Measurements from ENCODE around the gene TMED8.
"Not testable (repeated sequence)": the region's sequence is repeated elsewhere in the genome, so short reads cannot be mapped to it uniquely, and the experiment has no call there.

TMED8 gene

DNA sequence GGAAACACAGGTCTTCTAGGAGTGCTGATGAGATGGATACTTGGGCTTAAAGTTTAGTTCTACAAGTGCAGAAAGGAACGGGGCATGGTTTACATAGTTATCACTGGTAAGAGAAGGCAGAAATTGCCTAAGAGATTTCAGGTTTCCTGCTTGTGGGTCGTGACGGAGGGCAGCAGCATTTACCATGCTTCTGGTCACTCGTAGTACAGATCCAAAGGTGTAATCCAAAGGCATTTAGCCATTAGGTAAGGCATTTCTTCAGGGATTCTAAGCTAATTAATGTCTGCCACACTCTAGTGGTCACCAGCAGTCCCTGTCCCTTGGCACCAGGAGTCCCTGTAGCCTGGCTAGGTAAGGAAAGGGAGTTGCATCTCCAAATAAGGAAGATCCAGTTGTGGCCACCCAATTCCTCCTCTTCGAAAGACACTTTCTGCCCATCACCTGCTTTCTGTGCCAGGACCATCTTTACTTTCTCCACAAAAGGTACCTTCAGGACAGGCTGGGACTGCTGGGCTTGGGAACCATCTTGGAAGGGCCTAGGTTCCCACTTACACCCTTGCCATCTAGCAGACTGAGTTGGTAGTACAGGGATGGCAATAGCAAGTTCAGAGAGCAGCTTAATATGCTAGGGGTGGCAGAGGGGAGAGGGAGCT lies 54.5 kb downstream of the TMED8 start:
- no peak for DNase-seq (ENCODE audit: low read depth)

DNA sequence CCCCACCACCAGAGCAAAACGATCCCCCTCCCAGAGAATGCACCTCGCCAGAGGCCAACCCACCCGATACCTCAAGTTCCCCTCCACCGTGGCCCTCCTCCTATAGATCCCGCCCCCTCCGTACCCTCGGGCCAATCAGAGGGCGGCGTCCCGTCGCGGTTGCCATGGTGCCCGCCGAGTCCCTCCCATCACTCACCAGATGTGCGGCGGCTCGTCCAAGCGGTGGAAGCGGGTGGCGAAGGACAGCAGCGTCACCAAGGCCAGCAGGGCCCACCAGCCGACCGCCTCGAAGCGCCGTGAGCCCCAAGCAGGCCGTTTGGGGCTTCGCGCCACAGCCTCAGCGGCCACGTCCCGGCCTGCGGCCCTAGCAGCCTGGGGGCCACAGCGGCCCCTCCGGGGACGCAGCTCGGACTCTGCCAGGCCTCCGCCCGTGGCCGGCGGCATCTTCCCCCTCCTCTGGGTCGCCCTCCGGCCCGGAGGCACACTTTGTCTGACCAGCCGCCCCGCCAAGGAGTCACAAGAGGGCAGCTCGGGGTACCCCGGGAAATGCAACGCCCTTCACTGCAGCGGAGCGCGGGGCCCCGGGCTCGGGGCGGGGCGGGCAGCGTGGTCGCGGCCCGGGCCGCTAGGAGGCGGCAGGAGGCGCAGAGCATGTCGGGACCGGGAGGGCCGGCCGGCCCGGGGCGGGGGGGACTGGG lies 56.5 kb downstream of the TMED8 start, which contains the start of gene POMT2:
Gene POMT2, minus strand, starts transcription at position 646 of the 698 bp plus-strand sequence. Its CDS starts 202 bp downstream, at position 444.
- peak; percentile 85 for DNase-seq (ENCODE audit: low read depth)

DNA sequence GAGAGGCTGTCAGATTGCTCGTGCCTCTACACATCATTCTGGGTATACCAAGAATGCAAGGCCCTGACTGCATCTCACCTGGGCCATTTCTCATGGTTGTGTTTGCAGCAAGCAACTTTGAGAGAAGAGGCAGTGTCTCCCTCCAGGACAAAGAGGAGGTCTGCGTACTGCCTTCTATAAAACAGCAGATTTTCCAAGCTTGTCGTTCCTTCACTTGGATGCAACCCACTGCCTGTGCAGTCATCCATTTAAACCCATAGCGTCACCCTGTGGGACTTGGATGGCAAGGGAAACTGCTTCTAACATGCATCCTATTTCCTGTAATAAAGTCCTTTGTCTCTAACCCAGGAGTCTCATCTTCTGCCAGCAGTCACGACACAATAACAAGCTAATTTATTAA lies 57.5 kb downstream of the TMED8 start:
- no peak for DNase-seq (ENCODE audit: low read depth)

DNA sequence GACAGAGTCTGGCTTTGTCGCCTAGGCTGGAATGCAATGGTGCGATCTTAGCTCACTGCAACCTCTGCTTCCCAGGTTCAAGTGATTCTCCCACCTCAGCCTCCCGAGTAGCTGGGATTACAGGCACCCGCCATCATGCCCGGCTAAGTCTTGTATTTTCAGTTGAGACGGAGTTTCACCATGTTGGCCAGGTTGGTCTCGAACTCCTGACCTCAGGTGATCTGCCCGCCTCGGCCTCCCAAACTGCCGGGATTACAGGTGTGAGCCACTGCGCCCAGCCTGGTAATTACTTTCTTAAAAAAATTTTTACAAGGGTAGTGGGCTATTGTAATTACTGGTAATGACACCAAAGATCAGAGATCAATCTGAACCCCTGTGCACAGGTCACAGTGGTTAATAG lies 58.1 kb downstream of the TMED8 start:
- not testable (repeated sequence) for DNase-seq (ENCODE audit: low read depth)

DNA sequence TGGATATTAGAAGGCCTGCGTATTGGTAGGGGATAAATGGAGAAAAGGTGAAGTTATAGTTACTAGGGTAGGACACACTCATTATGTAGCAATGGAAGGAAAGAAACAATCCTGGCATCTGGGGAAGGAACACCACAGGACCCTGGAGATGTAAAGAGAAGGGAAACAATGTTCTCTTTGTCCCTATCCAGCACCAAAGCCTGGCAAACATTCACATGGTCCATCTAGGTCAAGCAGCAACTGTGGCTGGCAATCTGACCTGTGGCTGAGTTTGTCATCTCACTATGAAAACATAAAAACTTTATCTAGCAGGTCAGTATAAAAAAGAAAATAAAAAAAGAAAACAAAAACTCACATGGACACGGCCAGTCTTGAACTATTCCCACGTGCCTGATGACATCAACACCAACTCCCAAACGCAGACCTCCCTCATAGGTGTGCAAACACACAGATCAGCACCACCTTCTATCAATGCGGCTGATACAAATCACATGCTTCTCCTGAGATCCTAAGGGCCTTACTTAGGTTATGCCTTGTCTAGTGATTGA lies 58.8 kb downstream of the TMED8 start:
- no peak for DNase-seq (ENCODE audit: low read depth)

DNA sequence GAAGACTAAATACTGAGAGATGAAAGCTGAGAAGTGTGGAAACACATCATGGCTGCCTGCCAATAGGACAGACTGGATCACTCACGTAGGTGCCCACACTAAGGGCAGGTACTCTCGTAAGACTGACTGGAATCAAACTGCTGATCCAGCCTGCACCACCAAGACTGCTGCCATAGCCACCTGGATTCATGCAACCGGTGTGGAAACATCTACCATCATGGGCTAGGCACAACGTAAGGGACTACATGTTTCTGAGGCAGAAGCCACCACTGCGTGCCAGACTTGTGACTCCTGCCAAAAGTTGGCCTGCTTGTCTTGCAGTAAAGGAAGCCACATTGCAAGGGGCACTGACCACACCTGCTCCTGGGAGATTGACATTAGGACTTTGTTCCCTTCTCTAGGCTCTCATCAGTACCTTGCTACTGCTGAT lies 60.0 kb downstream of the TMED8 start:
- no peak for DNase-seq (ENCODE audit: low read depth)

DNA sequence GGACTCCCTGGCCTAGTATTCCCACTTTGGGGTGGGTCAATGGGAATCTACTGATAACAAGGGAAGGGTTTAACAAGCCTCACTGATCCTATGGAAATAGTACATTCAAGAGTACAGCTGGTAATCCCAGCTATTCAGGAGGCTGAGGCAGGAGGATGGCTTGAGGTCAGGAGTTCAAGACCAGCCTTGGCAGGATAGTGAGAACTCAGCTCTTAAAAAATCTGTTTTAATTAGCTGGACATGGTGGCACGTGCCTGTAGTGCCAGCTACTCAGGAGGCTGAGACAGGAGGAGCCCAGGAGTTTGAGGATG lies 60.7 kb downstream of the TMED8 start:
- no peak for DNase-seq (ENCODE audit: low read depth)

DNA sequence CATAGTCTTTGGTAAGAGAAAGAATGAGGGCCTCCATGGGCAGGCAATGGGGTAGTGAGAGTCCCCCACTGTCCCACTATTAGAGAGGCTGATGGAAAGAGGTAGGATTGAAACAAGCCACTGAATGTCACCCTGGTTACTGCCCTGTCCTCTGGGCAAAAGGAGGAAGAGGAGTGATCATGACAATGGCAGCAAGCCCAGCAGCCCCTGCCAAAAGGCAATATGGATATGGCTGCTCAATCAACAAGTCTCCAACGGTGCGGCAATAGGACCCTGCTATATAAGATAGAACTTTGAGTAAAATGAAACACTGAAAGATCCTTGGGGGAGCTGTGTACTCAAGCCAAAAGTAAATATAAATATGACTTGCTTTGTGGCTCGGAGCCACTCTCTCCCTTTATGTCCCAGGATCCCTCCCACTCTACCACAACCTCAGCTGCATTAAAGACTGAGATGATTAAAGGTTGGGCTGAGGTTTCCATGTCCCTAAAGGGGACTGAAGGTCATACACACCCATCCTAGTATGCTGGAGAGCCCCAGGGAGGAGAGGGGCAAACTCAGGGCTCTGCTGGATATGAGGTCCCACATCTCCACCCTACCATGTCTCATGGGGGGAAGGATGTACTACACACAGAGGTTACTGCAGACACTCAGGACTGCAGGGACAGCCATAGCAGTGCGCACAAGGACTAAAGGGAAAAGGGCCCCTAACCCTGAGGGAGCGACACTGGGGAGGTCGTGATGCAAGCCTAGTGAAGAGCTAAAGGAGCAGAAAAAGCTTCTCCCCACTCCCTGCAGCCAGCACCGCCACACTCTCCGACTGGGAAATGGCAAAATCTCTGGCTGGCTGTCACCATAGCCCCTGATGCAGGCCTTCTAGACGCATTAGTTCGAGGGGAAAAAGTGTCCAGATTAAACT lies 62.1 kb downstream of the TMED8 start:
- no peak for DNase-seq (ENCODE audit: low read depth)

DNA sequence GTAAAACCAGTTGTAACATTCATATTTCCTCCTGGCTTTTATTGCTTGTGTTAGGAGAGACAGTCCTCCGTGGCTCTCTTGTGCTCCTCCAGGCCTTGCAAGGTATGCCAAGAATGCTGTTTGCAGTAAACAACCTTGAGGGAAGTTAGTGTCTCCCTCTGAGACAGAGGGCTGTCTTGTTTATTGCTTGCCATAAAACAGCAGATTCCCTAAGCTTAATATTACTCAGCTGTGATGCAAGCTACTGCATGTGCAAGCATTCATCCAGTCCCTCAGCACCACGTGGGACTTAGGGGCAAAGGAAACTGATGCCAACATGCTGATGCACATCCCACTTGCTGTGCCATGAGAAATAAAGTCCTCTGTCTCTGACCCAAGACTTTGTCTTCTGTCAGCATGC lies 62.9 kb downstream of the TMED8 start:
- DNase-seq (ENCODE audit: low read depth) = no peak

DNA sequence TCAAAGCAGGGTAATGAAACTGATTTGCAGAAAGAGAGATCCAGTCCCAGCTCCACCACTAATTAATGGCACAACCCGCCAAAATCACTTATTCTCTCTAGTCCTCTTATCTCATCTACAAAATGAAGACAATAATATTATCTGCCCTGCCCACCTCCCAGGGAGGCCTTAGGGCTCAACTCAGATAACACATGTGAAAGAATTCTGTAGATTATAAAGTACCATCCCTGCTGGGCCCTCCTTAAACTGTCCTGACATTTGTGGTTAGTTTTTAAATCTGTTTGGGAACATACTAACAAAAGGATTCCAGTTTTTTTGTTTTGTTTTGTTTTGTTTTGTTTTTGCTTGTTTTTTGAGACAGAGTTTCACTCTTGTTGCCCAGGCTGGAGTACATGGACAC lies 63.5 kb downstream of the TMED8 start:
- no peak for DNase-seq (ENCODE audit: low read depth)

DNA sequence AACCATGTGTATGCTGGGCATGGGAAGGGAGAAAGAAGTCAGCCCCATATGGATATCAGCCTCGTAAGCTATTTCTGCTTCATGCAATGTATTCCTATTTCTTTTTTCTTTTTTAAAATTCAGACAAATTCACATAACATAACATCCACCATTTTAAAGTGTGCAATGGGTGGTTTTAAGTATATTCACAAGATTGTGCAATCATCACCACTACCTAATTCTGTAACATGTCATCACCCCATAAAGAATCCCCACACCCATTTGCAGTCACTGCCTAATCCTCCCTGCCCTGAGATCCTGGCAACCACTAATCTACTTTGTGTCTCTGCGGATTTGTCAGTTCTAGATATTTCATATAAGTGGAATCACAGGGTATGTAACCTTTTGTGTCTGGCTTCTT lies 65.7 kb downstream of the TMED8 start:
- DNase-seq (ENCODE audit: low read depth) = no peak

DNA sequence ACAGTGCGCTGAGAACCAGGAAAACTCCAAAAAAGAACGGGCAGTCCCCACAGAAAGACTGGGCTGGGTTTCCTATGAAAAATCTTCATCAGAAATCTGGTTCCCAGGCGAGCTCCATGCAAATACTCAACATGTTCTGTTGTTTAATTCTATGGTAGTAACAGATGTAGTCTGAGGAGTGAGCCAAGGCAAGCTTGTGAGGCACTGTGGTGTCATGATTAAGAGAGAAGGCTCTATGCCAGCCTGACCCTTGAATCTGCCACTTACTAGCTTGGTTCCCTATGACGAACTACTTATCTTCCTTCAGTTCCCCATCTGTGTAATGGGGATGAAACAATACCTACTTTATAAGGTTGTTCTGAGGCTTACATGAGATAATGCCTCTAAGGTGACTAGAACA lies 66.9 kb downstream of the TMED8 start:
- DNase-seq (ENCODE audit: low read depth) = no peak

DNA sequence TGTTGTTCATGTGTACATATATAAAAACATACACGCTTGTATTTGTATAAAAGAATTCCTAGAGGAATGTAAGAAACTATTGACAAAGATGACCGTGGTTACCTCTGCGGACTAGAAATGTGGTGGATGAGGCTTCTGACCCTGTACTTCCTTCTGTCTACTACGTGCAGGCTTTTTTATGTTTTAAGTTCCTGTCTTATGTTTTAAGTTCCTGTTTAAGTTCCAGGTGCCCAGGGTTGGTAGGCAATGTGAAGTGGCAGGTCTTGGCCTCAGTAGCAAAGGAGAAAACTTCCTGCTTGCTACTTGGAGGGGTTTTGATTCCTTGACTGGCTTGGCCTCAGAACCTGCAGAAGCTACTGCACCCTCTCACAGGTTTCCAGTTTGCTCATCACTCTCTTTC lies 67.8 kb downstream of the TMED8 start:
- no peak for DNase-seq (ENCODE audit: low read depth)

DNA sequence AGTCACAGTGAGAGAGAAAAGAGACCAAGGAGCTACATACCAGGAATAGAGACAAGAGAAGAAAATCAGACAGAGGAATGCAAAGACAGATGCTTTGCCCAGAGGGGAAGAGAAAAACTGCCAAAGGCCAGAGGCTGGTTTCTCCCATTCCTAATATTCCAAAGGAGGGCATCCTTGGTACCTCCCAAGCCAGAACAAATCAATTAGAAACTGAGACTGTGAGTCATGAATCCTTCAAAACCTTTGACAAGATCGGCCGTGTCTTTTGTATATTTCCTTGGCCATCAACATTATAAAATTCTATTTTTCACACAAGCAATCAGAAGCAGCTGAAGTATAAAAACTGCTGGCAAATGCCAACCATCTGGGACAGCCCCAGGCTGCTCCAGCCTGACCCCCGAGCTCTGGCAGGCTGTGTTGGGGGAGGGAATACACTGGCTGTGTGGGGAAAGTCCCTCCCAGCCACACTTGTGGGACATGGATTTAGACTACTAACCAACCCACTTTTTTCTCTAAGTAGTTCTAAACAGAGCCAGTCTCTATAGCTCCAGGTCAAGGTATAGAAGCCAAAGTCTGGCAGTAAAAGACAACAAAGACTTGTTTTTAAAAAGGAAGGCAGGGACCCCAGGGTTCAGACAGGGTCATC lies 69.9 kb downstream of the TMED8 start:
- DNase-seq (ENCODE audit: low read depth) = no peak

DNA sequence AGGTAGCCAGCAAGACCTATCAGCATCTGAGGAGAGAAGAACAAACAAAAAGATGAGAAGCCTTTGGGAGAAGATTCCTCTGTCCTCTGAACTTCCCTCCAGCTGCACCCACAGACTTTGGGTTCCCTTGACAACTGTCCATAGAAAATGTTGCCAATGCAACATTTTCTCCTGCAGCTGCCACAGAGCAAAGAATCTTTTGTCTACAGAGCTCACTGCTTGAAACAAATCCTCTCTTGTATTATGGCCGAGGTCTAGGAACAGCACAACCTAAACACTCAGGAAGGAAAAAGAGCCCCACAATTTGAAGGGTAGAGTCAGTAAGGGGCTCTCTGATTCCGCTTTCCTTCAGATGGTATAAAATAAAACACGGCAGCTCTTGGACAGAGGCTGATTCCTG lies 70.5 kb downstream of the TMED8 start:
- no peak for DNase-seq (ENCODE audit: low read depth)

DNA sequence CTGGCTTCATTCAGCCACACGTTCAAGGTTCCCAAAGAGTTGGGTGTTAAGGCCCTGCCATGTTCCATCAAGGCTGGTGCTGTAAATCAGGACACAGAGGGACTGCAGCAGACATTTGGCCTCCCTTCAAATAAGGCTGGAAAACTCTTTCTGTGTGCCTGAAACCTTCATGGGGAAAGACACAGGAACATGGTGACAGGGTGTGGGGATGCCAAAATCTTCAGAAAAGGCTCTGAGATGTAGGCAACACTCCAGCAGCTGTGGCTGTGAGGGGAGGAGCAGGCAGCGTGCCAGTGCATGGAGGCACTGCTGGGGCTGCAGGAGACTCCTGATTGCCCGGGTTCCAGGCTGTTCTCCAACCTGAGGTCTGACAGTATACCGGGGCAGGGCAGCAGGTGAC lies 71.2 kb downstream of the TMED8 start:
- DNase-seq (ENCODE audit: low read depth) = no peak

DNA sequence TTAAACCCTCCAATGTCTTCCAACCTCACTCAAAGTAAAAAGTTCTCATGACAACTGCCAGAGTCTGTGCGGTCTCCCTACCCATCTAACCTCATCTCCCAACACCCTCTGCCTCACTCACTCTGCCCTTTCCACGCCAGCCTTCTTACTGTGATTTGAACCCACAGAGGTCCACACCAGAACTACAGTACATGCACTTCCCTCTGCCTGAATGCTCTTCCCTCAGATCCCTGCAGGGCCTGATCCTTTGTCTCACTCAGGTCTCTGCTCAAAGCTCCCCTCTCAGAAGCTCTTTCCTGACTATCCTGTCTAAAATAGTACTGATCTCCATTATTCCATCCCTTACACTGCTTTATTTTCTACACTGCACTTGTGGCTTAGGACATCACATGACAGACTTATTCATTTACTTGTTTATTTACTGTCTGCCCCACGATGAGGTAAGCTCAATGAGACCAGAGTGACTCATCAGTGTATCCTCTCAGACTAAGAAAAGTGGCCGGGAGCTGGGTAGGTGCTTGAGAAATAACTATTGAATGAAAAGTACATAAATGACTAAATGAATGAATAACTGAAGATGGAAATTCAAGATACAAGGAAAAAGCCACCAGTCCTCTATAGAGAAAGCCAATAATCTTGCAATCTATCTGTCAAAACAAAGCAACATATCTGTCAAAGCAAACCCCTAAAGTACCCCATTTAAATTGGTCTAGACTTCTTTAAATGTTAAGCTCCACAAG lies 73.3 kb downstream of the TMED8 start:
- no peak for DNase-seq (ENCODE audit: low read depth)

DNA sequence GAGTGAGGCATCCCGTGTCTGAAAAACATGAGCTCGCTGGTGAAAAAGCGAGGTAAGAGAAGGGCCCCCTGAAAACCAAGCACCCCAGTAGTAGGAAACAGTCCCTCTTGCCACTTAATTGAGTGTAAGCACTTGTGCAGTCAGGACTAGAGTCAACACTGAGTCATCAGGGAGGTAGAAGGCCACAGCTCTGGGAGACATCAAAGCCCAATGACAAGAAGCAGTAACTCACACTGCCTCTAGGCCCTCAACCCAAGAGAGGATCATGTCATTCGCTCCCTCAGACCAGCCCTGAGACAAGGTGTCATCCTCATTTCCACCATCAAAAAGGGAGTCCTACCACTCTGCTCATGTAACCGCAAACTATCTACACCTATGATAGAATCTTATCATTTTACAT lies 74.0 kb downstream of the TMED8 start:
- no peak for DNase-seq (ENCODE audit: low read depth)

DNA sequence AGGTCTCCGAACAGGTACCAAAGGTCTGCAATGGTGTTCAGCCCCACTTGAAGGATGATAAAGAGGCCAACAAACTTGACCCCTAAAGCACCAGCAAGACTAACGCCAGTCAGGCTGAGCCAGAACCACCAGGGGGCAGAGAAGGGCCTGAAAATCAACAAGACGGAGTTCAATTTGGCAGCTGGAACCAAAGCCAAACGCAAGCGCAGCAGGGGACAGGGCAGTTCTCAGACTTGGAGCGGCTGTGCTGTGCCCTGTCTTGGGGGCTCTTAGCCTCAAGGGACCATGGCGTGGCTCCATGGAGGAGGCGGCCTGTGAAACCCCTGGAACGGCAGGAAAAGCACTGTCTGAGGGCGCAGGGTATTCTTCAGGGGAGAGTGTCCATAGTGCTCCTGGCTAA lies 75.8 kb downstream of the TMED8 start:
- no peak for DNase-seq (ENCODE audit: low read depth)

DNA sequence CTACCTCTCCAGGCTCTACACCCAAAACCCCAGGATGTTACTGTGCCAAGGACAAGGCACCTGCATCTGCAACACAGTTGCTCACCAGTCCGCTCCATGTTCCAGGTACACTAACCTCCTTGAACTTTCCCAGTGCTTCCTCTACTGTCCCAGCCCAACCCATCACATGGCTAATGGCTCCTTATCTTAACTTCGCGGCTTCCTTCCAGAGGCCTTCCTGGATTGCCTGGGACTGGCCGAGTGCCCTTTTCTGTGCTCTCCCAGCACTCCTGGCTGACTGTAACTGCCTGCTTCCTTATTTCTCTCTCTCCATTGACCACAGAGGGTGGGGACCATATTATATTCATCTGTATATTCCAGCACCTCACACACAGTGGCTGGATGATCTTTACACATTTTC lies 77.1 kb downstream of the TMED8 start:
- DNase-seq (ENCODE audit: low read depth) = no peak

DNA sequence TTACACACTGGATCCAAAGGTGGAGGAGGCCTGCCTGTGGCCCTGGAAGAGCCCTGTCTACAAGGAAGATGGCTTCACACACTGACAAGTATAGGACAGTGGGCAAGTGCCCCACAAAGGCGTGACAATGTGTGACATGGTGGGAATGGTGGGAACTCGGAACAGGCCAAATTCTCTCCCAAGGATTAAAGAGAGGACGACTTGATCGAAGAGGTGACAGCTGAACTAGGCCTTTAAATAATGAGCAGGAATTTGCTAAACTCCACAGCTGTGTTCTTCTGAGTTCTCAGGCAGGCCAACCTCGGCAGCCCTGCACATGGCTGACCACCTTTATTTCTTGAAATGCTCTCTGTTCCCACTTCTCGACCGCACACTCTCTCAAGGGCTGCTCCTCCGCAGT lies 80.0 kb downstream of the TMED8 start:
- no peak for DNase-seq (ENCODE audit: low read depth)

DNA sequence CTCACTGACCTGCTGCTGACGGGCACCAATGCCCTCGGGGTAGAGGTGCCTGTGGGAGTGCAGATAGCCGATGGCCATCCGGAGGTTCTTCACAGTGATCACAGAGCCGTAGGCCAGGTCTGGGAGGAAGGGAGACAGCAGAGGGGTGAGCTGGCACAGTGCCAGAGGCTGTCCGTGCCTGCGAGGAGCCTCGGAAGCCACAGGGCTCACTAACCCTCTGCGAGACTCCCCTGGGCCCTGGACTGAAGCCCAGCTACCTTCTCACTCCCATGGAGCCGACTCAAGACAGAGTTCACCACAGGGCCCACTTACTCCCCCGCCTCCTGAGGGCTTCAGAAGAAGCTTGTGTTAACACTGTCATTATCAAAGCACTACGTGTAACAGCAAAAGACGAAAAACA lies 80.7 kb downstream of the TMED8 start:
- DNase-seq (ENCODE audit: low read depth) = no peak

Data from stimulated activated CD8-positive, alpha-beta memory T cell treated with anti-CD3 and anti-CD28 coated beads, Interleukin-12 subunit alpha, Interleukin-12 subunit beta, amount 100 ng/mL, for 4 hours (primary cell).